OCI-LY1 (cell line): ENCODE measurements around the gene RAPGEF4.

Experiments
- H2AFZ ChIP-seq: fragments of 200-600 bp; sonication (generic), shearing (Covaris generic); 2 replicates; pipeline ENCODE4 v1.6.0; 2014; ENCODE audit warnings: antibody characterized with exemption, mild to moderate bottlenecking, low read length
- H3F3A ChIP-seq: fragments of 200-600 bp; sonication (generic), shearing (Covaris generic); 2 replicates; pipeline ENCODE4 v1.6.0; 2014; ENCODE audit warnings: mild to moderate bottlenecking, antibody characterized with exemption, low read length, moderate library complexity; ENCODE audit not compliant: insufficient read depth
- H3K27ac ChIP-seq: fragments of 200-600 bp; sonication (generic); 2 replicates; pipeline ENCODE4 v1.5.1; 2014; ENCODE audit warnings: low read length, mixed run types, mild to moderate bottlenecking, low read depth; ENCODE audit not compliant: poor library complexity, severe bottlenecking
- H3K27me3 ChIP-seq: fragments of 200-600 bp; sonication (generic); 2 replicates; pipeline ENCODE4 v1.6.0; 2014; ENCODE audit warnings: antibody characterized with exemption, mild to moderate bottlenecking, low read length, moderate library complexity; ENCODE audit not compliant: insufficient read depth
- H3K36me3 ChIP-seq: fragments of 200-600 bp; sonication (generic); 2 replicates; pipeline ENCODE4 v1.6.1; 2014; ENCODE audit warnings: mild to moderate bottlenecking, antibody characterized with exemption, low read length, moderate library complexity, mixed read lengths; ENCODE audit not compliant: insufficient read depth
- H3K4me1 ChIP-seq: fragments of 200-600 bp; sonication (generic); 2 replicates; pipeline ENCODE4 v1.5.1; 2014; ENCODE audit warnings: mild to moderate bottlenecking, low read length, moderate library complexity; ENCODE audit not compliant: insufficient read depth, severe bottlenecking
- H3K4me2 ChIP-seq: fragments of 200-600 bp; sonication (generic), shearing (Covaris generic); 2 replicates; pipeline ENCODE4 v1.6.1; 2014; ENCODE audit warnings: low read length
- H3K4me3 ChIP-seq: fragments of 200-600 bp; sonication (generic); 2 replicates; pipeline ENCODE4 v1.5.1; 2014; ENCODE audit warnings: low read length, low read depth, mild to moderate bottlenecking, mixed read lengths; ENCODE audit not compliant: poor library complexity, severe bottlenecking
- H3K79me2 ChIP-seq: fragments of 200-600 bp; shearing (Covaris generic); 2 replicates; pipeline ENCODE4 v1.6.1; 2016; ENCODE audit warnings: mixed run types, low read length, mixed read lengths; ENCODE audit not compliant: insufficient read depth
- H3K9ac ChIP-seq: fragments of 200-600 bp; sonication (generic), shearing (Covaris generic); 2 replicates; pipeline ENCODE4 v1.6.1; 2014; ENCODE audit warnings: mild to moderate bottlenecking, low read length, mixed read lengths
- H3K9me2 ChIP-seq: fragments of 200-600 bp; sonication (generic), shearing (Covaris generic); 2 replicates; pipeline ENCODE4 v1.6.1; 2014; ENCODE audit warnings: low read depth, mild to moderate bottlenecking, low read length, mixed read lengths
- H3K9me3 ChIP-seq: fragments of 200-600 bp; shearing (Covaris generic); 2 replicates; pipeline ENCODE4 v1.6.1; 2014; ENCODE audit warnings: low read length, mixed read lengths
- H4K20me1 ChIP-seq: fragments of 200-600 bp; sonication (generic), shearing (Covaris generic); 2 replicates; pipeline ENCODE4 v1.6.0; 2016; ENCODE audit warnings: mild to moderate bottlenecking, low read length; ENCODE audit not compliant: insufficient read depth
- CTCF ChIP-seq: fragments of 200-600 bp; sonication (generic), shearing (Covaris generic); IDR thresholded peaks from 2 replicates; pipeline ENCODE4 v1.5.1; 2017; ENCODE audit warnings: mild to moderate bottlenecking, antibody characterized with exemption, low read length, moderate library complexity, mixed read lengths
- EZH2 ChIP-seq: fragments of 200-600 bp; sonication (generic), shearing (Covaris generic); IDR thresholded peaks from 2 replicates; pipeline ENCODE4 v1.8.0; 2017; ENCODE audit warnings: borderline replicate concordance, mixed run types, mild to moderate bottlenecking, antibody characterized with exemption, low read length, moderate library complexity, mixed read lengths

Gene RAPGEF4

GRCh38 chr2:173099271-173099670, 363.6 kb downstream of the RAPGEF4 start:
- H4K20me1 ChIP-seq, result no peaks in the 10 kb centered on the region
- TF ChIP-seq EZH2, result no peak
- TF ChIP-seq CTCF, result no peak

GRCh38 chr2:173099804-173100203, 364.2 kb downstream of the RAPGEF4 start:
- no peak overlapping the region for H3K4me3 ChIP-seq
- no peaks in the 10 kb centered on the region for H3K9me3 ChIP-seq
- H3K9ac ChIP-seq, result no peak overlapping the region
- no peaks in the 10 kb centered on the region for H3F3A ChIP-seq
- H3K4me2 ChIP-seq, result no peak overlapping the region
- no peaks in the 10 kb centered on the region for H3K4me1 ChIP-seq
- no peaks in the 10 kb centered on the region for H3K27me3 ChIP-seq
- H2AFZ ChIP-seq, result no peak overlapping the region
- no peaks in the 10 kb centered on the region for H3K9me2 ChIP-seq
- H3K27ac ChIP-seq, result no peak overlapping the region
- TF ChIP-seq CTCF (no peak), EZH2 (no peak)
- H3K36me3 ChIP-seq, result no peaks in the 10 kb centered on the region
- no peaks in the 10 kb centered on the region for H4K20me1 ChIP-seq
- no peaks in the 10 kb centered on the region for H3K79me2 ChIP-seq

More at GRCh38 chr2:173099271-173099670, 363.6 kb downstream of the RAPGEF4 start:
- Histone ChIP-seq H3K9me3 (no peaks in the 10 kb centered on the region), H3F3A (no peaks in the 10 kb centered on the region), H3K4me1 (no peaks in the 10 kb centered on the region), H3K4me3 (no peak overlapping the region), H3K36me3 (no peaks in the 10 kb centered on the region), H3K79me2 (no peaks in the 10 kb centered on the region), H2AFZ (no peak overlapping the region), H3K27me3 (no peaks in the 10 kb centered on the region), H3K9ac (no peak overlapping the region), H3K4me2 (no peak overlapping the region), H3K27ac (no peak overlapping the region), H3K9me2 (no peaks in the 10 kb centered on the region)

GRCh38 chr2:173101687-173102086, 366.0 kb downstream of the RAPGEF4 start:
- Histone ChIP-seq H3K4me2 (no peak overlapping the region), H3F3A (no peaks in the 10 kb centered on the region), H3K79me2 (no peaks in the 10 kb centered on the region), H3K36me3 (no peaks in the 10 kb centered on the region), H4K20me1 (no peaks in the 10 kb centered on the region), H3K27me3 (no peaks in the 10 kb centered on the region), H3K9me2 (no peaks in the 10 kb centered on the region), H3K9me3 (no peaks in the 10 kb centered on the region), H2AFZ (no peak overlapping the region), H3K4me3 (no peak overlapping the region), H3K27ac (no peak overlapping the region), H3K9ac (no peak overlapping the region), H3K4me1 (no peaks in the 10 kb centered on the region)
- TF ChIP-seq EZH2, result no peak
- TF ChIP-seq CTCF, result no peak
